ENCODE data around the gene RCOR3.
A peak's percentile ranks its signal among the peaks of the same experiment; 100 is the strongest.

Gene RCOR3

DNA sequence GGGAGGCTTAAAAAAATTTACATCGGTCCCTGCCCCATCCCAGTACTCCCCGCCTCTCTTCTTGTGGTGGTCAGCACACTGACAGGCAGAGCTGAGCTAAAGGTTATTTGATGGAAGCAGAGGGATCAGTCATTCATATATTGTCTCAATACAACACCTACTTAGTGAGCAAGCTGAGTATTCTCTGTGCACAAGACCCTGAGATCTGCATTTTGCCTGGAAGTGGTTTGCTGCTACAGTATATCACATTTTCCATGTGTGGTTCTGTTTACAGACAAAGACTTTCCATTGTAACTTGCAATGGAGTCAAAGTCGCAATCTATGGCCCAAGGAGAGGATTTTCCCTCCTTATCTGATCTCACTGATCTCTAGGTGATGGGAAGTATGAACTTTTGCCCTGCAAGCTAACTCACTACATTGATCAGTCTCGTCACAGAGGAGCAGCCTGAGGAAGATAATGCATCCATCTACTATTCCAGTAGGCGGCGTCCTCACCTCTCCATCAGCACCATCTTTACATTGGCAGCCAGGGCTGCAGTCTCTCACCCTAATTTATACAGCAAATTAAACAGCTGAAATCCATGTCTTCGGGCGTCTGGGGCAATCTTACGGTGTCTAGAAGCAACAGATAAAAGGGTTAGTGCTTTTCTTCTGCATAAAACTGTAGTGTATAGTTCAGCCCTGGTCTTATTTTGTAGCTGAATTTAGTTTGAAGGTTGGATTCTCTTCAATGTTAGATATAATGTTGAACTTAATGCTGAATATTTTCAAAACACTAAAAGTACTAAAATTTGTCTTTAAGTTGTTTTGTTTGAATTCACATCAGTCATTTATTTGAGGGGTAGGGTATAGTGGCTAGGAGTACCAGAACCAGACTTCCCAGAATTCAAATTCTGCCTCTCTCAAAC is 64.2 kb downstream of the RCOR3 start:
- peaks cover 25% of the 10 kb centered on the region for H3K4me1 ChIP-seq (ENCODE audit: low read depth, poor library complexity, severe bottlenecking)
- TF ChIP-seq, protein P1, sequence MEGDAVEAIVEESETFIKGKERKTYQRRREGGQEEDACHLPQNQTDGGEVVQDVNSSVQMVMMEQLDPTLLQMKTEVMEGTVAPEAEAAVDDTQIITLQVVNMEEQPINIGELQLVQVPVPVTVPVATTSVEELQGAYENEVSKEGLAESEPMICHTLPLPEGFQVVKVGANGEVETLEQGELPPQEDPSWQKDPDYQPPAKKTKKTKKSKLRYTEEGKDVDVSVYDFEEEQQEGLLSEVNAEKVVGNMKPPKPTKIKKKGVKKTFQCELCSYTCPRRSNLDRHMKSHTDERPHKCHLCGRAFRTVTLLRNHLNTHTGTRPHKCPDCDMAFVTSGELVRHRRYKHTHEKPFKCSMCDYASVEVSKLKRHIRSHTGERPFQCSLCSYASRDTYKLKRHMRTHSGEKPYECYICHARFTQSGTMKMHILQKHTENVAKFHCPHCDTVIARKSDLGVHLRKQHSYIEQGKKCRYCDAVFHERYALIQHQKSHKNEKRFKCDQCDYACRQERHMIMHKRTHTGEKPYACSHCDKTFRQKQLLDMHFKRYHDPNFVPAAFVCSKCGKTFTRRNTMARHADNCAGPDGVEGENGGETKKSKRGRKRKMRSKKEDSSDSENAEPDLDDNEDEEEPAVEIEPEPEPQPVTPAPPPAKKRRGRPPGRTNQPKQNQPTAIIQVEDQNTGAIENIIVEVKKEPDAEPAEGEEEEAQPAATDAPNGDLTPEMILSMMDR (conservative IDR thresholded peaks at IDR 0.05; ENCODE audit: low read depth, low read length) = peak; percentile 97
- no peak overlapping the region for H3K9ac ChIP-seq
- no peak overlapping the region for H3K4me3 ChIP-seq (IDR thresholded peaks at IDR 0.05; ENCODE audit: insufficient read depth, low read depth, low read length)
- no peaks in the 10 kb centered on the region for H3K79me2 ChIP-seq (ENCODE audit: insufficient read depth, low read depth)
- H3K36me3 ChIP-seq (ENCODE audit: insufficient read depth) = no peaks in the 10 kb centered on the region
- no peak overlapping the region for H3K27ac ChIP-seq
- H3K4me2 ChIP-seq = no peak overlapping the region
- peak overlapping the region; percentile 16; the same call in 1 of the 2 replicates for H2AFZ ChIP-seq (ENCODE audit: low read depth)
- no peaks in the 10 kb centered on the region for H4K20me1 ChIP-seq (ENCODE audit: insufficient read depth)
- H3K27me3 ChIP-seq (ENCODE audit: insufficient read depth, low read depth) = no peaks in the 10 kb centered on the region

DNA sequence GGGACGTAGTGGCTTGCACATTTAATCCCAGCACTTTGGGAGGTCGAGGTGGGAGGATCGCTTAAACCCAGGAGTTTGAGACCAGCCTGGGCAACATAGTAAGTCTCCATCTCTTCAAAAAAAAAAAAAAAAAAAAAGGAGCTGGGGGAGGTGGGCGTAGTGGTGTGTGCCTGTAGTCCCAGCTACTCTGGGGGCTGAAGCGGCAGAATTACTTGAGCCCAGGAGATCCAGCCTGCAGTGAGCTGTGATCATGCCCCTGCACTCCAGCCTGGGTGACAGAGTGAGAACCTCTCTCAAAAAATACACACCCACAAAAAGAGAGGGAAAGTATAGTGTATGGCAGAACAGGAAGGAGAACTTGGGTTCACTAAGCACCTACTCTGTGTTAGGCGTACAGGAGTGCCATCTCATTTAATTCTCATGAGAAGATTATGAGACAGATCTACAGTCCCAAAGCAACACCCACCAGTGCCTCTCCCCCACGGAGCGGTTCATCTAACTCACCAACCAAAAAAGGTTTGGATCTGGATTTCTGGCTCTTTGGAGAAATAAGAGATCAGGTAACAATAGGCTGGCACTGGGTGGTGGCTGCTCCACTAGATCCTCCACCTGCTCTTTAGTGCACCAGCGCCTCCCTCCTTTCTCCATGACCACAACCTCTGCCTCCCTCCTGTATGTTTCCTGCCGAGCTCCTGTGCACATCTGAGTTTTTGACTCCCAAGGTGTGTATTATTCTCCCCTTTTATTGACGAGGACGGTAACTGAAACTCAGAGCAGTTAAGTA is 66.0 kb downstream of the RCOR3 start:
- H3K79me2 ChIP-seq (ENCODE audit: insufficient read depth, low read depth) = no peaks in the 10 kb centered on the region
- no peaks in the 10 kb centered on the region for H4K20me1 ChIP-seq (ENCODE audit: insufficient read depth)
- TF ChIP-seq, protein P1 (conservative IDR thresholded peaks at IDR 0.05; ENCODE audit: low read depth, low read length) = no peak
- peaks cover 34% of the 10 kb centered on the region for H3K4me1 ChIP-seq (ENCODE audit: low read depth, poor library complexity, severe bottlenecking)
- no peak overlapping the region for H3K27ac ChIP-seq
- no peaks in the 10 kb centered on the region for H3K27me3 ChIP-seq (ENCODE audit: insufficient read depth, low read depth)
- no peak overlapping the region for H3K4me2 ChIP-seq
- H3K9ac ChIP-seq = no peak overlapping the region
- H3K4me3 ChIP-seq (IDR thresholded peaks at IDR 0.05; ENCODE audit: insufficient read depth, low read depth, low read length) = no peak overlapping the region
- no peaks in the 10 kb centered on the region for H3K36me3 ChIP-seq (ENCODE audit: insufficient read depth)
- no peak overlapping the region for H2AFZ ChIP-seq (ENCODE audit: low read depth)

DNA sequence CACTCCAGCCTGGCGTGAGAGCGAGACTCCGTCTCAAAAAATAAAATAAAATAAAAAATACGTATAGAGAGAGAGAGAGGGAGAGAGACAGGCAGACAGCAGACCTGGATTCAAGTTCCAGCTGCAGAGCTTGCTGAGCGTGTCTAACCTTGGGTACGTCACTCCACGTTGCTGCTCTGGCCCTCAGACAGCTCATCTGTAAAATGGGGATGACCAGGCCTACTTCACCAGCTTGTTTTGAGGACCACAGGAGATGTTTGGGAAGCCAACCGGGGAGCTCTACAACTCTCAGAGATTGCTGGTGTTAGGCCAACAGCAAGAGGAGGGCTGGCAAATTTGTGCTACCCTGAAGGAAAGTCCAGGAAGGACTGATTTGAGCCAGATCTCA is 67.0 kb downstream of the RCOR3 start:
- H3K27me3 ChIP-seq (ENCODE audit: insufficient read depth, low read depth) = no peaks in the 10 kb centered on the region
- peak overlapping the region; percentile 99 for H2AFZ ChIP-seq (ENCODE audit: low read depth)
- no peaks in the 10 kb centered on the region for H3K36me3 ChIP-seq (ENCODE audit: insufficient read depth)
- H3K4me1 ChIP-seq (ENCODE audit: low read depth, poor library complexity, severe bottlenecking) = peaks cover 34% of the 10 kb centered on the region
- peak overlapping the region; percentile 66 for H3K4me2 ChIP-seq
- H3K4me3 ChIP-seq (IDR thresholded peaks at IDR 0.05; ENCODE audit: insufficient read depth, low read depth, low read length) = no peak overlapping the region
- TF ChIP-seq, protein P1 (conservative IDR thresholded peaks at IDR 0.05; ENCODE audit: low read depth, low read length) = no peak
- no peaks in the 10 kb centered on the region for H3K79me2 ChIP-seq (ENCODE audit: insufficient read depth, low read depth)
- peak overlapping the region; percentile 21; the same call in 1 of the 2 replicates for H3K27ac ChIP-seq
- H4K20me1 ChIP-seq (ENCODE audit: insufficient read depth) = no peaks in the 10 kb centered on the region
- H3K9ac ChIP-seq = peak overlapping the region; percentile 83; the same call in 1 of the 2 replicates

DNA sequence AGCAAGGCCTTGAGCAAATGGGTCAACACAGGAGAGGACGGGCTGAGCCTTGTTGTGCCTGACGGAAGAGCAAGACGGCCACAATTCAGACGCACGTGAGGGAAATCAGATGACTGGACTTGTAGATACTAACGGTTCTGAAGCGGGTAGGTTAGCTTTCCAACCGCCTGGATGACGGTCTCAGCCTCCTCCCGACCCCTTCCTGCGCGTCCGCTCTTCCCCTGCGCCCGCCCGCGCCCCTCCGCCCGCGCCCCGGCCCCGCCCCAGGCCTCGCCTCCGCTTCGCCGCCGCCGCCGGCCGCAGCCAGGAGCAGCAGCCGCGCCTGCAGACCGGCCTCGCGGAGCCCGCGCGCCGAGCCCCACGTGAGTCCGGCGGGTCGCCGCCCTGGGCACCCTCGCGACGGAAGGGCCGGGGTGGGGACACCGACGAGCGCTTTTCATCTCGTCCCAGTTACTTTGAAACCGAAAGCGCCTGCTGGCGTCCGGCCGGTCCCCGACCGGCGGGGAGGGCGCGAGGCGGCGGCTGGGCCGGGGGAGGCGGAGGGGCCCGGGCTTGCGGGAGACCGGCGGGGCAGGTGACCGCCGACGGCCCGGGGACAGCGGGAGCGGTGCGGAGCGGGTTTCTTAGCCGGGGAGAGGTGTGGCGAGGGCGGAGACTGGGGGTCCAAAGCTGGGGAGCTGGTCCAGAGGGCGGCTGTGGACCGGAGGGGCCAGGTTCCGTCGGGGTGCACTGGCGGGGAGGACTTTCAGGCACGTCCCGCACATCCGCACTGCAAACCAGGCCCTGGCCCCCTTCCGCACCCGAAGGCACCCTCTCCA is 67.6 kb downstream of the RCOR3 start, which contains the start of gene TRAF5:
TRAF5 (plus strand) TSS at position 306 of the 818 bp plus-strand sequence. CDS start 26,407 bp downstream, outside the sequence.
- TF ChIP-seq, protein P1 (conservative IDR thresholded peaks at IDR 0.05; ENCODE audit: low read depth, low read length) = no peak
- peak within 1 kb of the TSS; percentile 96 for H3K4me2 ChIP-seq
- peak within 1 kb of the TSS; percentile 99 for H2AFZ ChIP-seq (ENCODE audit: low read depth)
- H4K20me1 ChIP-seq (ENCODE audit: insufficient read depth) = no peaks in the 10 kb centered on the region
- H3K4me1 ChIP-seq (ENCODE audit: low read depth, poor library complexity, severe bottlenecking) = peaks cover 34% of the 10 kb centered on the region
- peak within 1 kb of the TSS; percentile 83 for H3K9ac ChIP-seq
- peak within 1 kb of the TSS; percentile 65 for H3K4me3 ChIP-seq (IDR thresholded peaks at IDR 0.05; ENCODE audit: insufficient read depth, low read depth, low read length)
- no peaks in the 10 kb centered on the region for H3K79me2 ChIP-seq (ENCODE audit: insufficient read depth, low read depth)
- H3K27ac ChIP-seq = peak within 1 kb of the TSS; percentile 49
- H3K27me3 ChIP-seq (ENCODE audit: insufficient read depth, low read depth) = no peaks in the 10 kb centered on the region
- H3K36me3 ChIP-seq (ENCODE audit: insufficient read depth) = no peaks in the 10 kb centered on the region
